Neural crest cell (in vitro differentiated cells): ENCODE measurements around the gene KLHL35. TPM values are rescaled to one million over a fixed set of nuclear protein-coding genes. Genes with fewer than 3 reads are reported as not detected.
A peak's percentile ranks its signal among the peaks of the same experiment; 100 is the strongest.

Experiments
- DNase-seq: peaks from one replicate; pipeline ENCODE4 v3.0.0; 2021; ENCODE audit warnings: low read depth, mixed read lengths, low spot score
- H3K27ac Mint-ChIP-seq: one replicate; pipeline ENCODE4 v1.8.0; 2021; ENCODE audit warnings: mild to moderate bottlenecking, mixed read lengths; ENCODE audit not compliant: unreplicated experiment
- H3K27me3 Mint-ChIP-seq: 2 replicates; pipeline ENCODE4 v1.8.0; 2021; ENCODE audit warnings: low read depth, mild to moderate bottlenecking, mixed read lengths
- H3K36me3 Mint-ChIP-seq: 2 replicates; pipeline ENCODE4 v1.8.0; 2021; ENCODE audit warnings: low read depth, mild to moderate bottlenecking, mixed read lengths
- H3K4me1 Mint-ChIP-seq: 2 replicates; pipeline ENCODE4 v1.8.0; 2021; ENCODE audit warnings: mixed read lengths
- H3K4me3 Mint-ChIP-seq: one replicate; pipeline ENCODE4 v1.8.0; 2021; ENCODE audit warnings: mild to moderate bottlenecking, mixed read lengths
- H3K9me3 Mint-ChIP-seq: 2 replicates; pipeline ENCODE4 v1.8.0; 2021; ENCODE audit warnings: mixed read lengths
- CTCF ChIP-seq: fragments of 200-600 bp; sonication (generic); conservative IDR thresholded peaks from 2 replicates; pipeline ENCODE4 v1.5.0; 2021; ENCODE audit warnings: antibody characterized with exemption, mild to moderate bottlenecking
- long read RNA-seq: library from polyadenylated mRNA; unstranded; transcript quantifications from one replicate; pipeline ENCODE4 v2.0.0, GENCODE V29; 2020
- total RNA-seq: library from RNA; stranded (reverse); gene quantifications from 2 replicates; pipeline ENCODE4 v1.2.1, GENCODE V29; 2021

KLHL35 gene
- 9.4 and 11.6 TPM in 2 replicates for total RNA-seq
- long read RNA-seq, partial matches to known transcripts, result 0 of 2 reads
- long read RNA-seq, other reads (novel, unspliced or antisense), result 1 of 2 reads

- H3K4me1 Mint-ChIP-seq, result peaks cover 33% of the 10 kb centered on the region
- H3K36me3 Mint-ChIP-seq, result peaks cover 13% of the 10 kb centered on the region
- DNase-seq, result no peak
- peak within 1 kb of the TSS; percentile 83 for H3K4me3 Mint-ChIP-seq
- H3K27me3 Mint-ChIP-seq, result peaks cover 51% of the 10 kb centered on the region
- H3K9me3 Mint-ChIP-seq, result peaks cover 3% of the 10 kb centered on the region
- peak within 1 kb of the TSS; percentile 94 for H3K27ac Mint-ChIP-seq
- TF ChIP-seq CTCF, result no peak
Observed at GRCh38 chr11:75432911-75433321, at the start of gene KLHL35. TSS of gene KLHL35 (minus strand) at chr11:75433203. CDS start at chr11:75430629, 2,574 bp downstream.

- Mint-ChIP-seq H3K36me3 (no peaks in the 10 kb centered on the region), H3K4me1 (peaks cover 24% of the 10 kb centered on the region), H3K9me3 (no peaks in the 10 kb centered on the region), H3K4me3 (no peak overlapping the region), H3K27me3 (no peaks in the 10 kb centered on the region), H3K27ac (peak overlapping the region; percentile 53)
- no peak for TF ChIP-seq CTCF
- no peak for DNase-seq
Observed at GRCh38 chr11:75481922-75482606, 49.1 kb upstream of the KLHL35 start.

GRCh38 chr11:75481223-75481921 is 48.4 kb upstream of the KLHL35 start:
- no peak overlapping the region for H3K27ac Mint-ChIP-seq
- no peak for TF ChIP-seq CTCF

GRCh38 chr11:75480185-75481175 is 47.5 kb upstream of the KLHL35 start:
- Mint-ChIP-seq H3K9me3 (no peaks in the 10 kb centered on the region), H3K27me3 (no peaks in the 10 kb centered on the region), H3K27ac (no peak overlapping the region), H3K4me3 (no peak overlapping the region), H3K4me1 (peaks cover 32% of the 10 kb centered on the region), H3K36me3 (no peaks in the 10 kb centered on the region)
- DNase-seq, result no peak
- no peak for TF ChIP-seq CTCF

More at GRCh38 chr11:75481223-75481921, 48.4 kb upstream of the KLHL35 start:
- H3K36me3 Mint-ChIP-seq, result no peaks in the 10 kb centered on the region
- H3K27me3 Mint-ChIP-seq, result no peaks in the 10 kb centered on the region
- no peaks in the 10 kb centered on the region for H3K9me3 Mint-ChIP-seq
- peaks cover 25% of the 10 kb centered on the region for H3K4me1 Mint-ChIP-seq
- no peak for DNase-seq
- H3K4me3 Mint-ChIP-seq, result no peak overlapping the region

GRCh38 chr11:75479597-75480145 is 46.7 kb upstream of the KLHL35 start:
- Mint-ChIP-seq H3K4me1 (peaks cover 41% of the 10 kb centered on the region), H3K27ac (no peak overlapping the region), H3K36me3 (no peaks in the 10 kb centered on the region), H3K27me3 (no peaks in the 10 kb centered on the region), H3K9me3 (no peaks in the 10 kb centered on the region), H3K4me3 (no peak overlapping the region)
- TF ChIP-seq CTCF, result no peak
- no peak for DNase-seq
